G401 (cell line): Measurements from ENCODE around the gene CPA1. TPM values are rescaled to one million over a fixed set of nuclear protein-coding genes. Genes with fewer than 3 reads are reported as not detected.

Experiments used
- DNase-seq: peaks from one replicate; pipeline ENCODE4 v3.0.0-alpha.2; 2015; ENCODE audit warnings: low spot score
- in situ Hi-C: cut with HindIII; loops from 2 replicates; pipeline ENCODE4 v1.10.0; 2016; ENCODE audit warnings: low sequenced_read_pairs, mixed read lengths
- total RNA-seq: library from RNA; depleted of rRNA; stranded (reverse); fragments of >200 nt; shearing (Covaris generic); gene quantifications from 2 replicates; pipeline ENCODE4 v1.2.3, GENCODE V29; 2014

Gene CPA1
- total RNA-seq, 1 experiment from 2014 or later: not detected

GRCh38 chr7:130387628-130388403, 7.5 kb downstream of the CPA1 start:
- no peak for DNase-seq

DNA sequence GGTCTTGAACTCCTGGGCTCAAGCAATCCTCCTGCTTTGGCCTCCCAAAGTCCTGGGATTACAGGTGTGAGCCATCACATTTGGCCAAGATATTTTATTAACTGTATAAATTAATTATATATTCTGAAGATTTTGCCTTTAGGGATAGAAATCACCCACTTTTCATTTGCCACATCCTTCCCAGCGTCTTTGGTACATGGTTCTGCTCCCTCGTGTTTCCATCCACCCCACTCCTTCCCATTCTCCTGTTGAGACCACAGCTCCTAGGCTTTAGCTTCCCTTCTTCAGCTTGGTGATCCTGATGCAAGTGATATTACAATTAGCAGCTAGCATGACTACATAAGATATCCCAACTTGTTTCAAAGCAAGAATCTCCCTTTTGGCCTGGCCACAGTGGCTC, 8.4 kb downstream of the CPA1 start:
- in situ Hi-C loops: no loop called here
- DNase-seq: no peak

More at GRCh38 chr7:130387628-130388403, 7.5 kb downstream of the CPA1 start:
- in situ Hi-C loops: no loop called here

DNA sequence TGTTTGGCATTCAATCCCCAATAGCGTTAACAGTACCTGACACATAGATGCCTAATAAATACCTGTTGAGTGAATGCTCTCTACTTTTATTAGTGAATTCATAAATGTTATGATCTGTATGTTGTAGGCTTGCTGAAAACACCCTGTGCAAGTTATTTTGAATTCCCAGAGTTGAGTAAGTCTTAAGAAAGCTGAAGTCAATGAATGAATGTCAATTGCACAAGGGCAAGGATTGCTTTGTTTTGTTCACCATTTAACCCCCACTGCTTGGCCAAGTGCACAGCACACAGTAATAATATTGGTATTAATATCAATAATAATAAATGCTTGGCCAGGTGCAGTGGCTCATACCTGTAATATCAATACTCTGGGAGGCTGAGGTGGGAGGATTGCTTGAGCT, 10.2 kb downstream of the CPA1 start:
- DNase-seq: no peak
- in situ Hi-C loops: no loop called here

GRCh38 chr7:130393101-130393561, 12.8 kb downstream of the CPA1 start:
- no peak for DNase-seq
- in situ Hi-C loops: no loop called here

DNA sequence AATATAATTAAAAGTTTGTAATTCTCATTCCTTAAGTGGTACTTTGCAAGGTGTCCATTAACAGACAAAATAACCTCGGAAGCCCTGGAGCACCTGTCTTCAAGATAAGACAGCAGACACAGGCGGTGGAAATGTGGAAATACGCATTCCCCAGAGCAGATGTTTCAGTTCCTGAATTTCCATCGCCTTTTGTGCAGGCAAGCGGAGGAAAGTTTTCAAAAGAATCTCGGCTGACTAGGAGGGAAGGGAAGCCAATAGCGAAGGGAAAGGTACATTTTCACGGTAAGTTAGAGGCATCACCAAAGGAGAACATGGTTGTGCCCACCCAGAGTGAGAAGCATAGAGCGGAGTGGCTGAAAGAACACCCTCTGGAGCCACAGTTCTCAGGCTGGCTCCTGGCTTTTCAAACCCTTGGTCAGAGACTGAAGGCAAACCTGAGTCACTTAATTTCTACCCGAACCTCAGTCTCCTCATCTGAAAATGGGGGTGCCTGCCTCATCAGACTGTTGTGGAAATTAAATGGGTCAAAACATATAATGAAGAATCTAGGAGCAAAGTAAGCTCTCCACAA, 13.6 kb downstream of the CPA1 start:
- DNase-seq: no peak
- in situ Hi-C loops: no loop called here

- DNase-seq: no peak
- in situ Hi-C loops: no loop called here
These were observed 14.3 kb downstream of the CPA1 start for GRCh38 chr7:130394421-130395195.

- DNase-seq: no peak
- in situ Hi-C loops: no loop called here
These were observed 15.1 kb downstream of the CPA1 start for GRCh38 chr7:130395421-130395820.

GRCh38 chr7:130396109-130396508, 15.8 kb downstream of the CPA1 start:
- in situ Hi-C loops: no loop called here
- DNase-seq: no peak

- in situ Hi-C loops: no loop called here
- DNase-seq: no peak
These were observed 16.9 kb downstream of the CPA1 start for GRCh38 chr7:130397051-130397757.

- in situ Hi-C loops: no loop called here
- DNase-seq: no peak
These were observed 17.4 kb downstream of the CPA1 start for GRCh38 chr7:130397758-130398073.

GRCh38 chr7:130398526-130399090, 18.3 kb downstream of the CPA1 start:
- in situ Hi-C loops: no loop called here
- DNase-seq: no peak

- in situ Hi-C loops: no loop called here
- DNase-seq: no peak
These were observed 19.9 kb downstream of the CPA1 start for GRCh38 chr7:130400120-130400572.

GRCh38 chr7:130401101-130401500, 20.8 kb downstream of the CPA1 start:
- DNase-seq: no peak
- in situ Hi-C loops: no loop called here

- in situ Hi-C loops: no loop called here
- DNase-seq: no peak
These were observed 21.3 kb downstream of the CPA1 start for GRCh38 chr7:130401578-130401977.

- in situ Hi-C loops: no loop called here
- DNase-seq: no peak
These were observed 24.7 kb downstream of the CPA1 start for GRCh38 chr7:130405003-130405402.

- DNase-seq: peak; percentile 21
- in situ Hi-C loops: no loop called here
These were observed 28.9 kb downstream of the CPA1 start for GRCh38 chr7:130409067-130409711.

- in situ Hi-C loops: no loop called here
- DNase-seq: no peak
These were observed 29.4 kb downstream of the CPA1 start for GRCh38 chr7:130409712-130410072.

GRCh38 chr7:130410868-130411541, 30.7 kb downstream of the CPA1 start:
- no peak for DNase-seq
- in situ Hi-C loops: no loop called here
